Measurements from ENCODE around the gene KCNQ4. TPM values are rescaled to one million over a fixed set of nuclear protein-coding genes. Genes with fewer than 3 reads are reported as not detected.

Gene KCNQ4
- polyA plus RNA-seq, 6 donors from 2014 or later = 0.11 TPM; not detected in 5

GRCh38 chr1:40840526-40841323 is 57.1 kb downstream of the KCNQ4 start:
- Mint-ChIP-seq H3K9me3 (peaks cover 0 to 7% (median 2%) of the 10 kb centered on the region in 7 donors), H3K36me3 (peaks cover 0 to 8% of the 10 kb centered on the region in 2 donors), H3K4me1 (peaks cover 10 to 18% (median 15%) of the 10 kb centered on the region in 3 donors), H3K27ac (no peak overlapping the region), H3K27me3 (peaks cover 8 to 12% (median 8%) of the 10 kb centered on the region in 3 donors), H3K4me3 (no peak overlapping the region)
- DNase-seq (no peak), ATAC-seq (ENCODE audit: low read depth in 2 of 2) (no peak)

GRCh38 chr1:40841602-40842001 is 58.0 kb downstream of the KCNQ4 start:
- H3K36me3 Mint-ChIP-seq = peaks cover 0 to 8% of the 10 kb centered on the region in 2 donors
- peaks cover 8 to 12% (median 8%) of the 10 kb centered on the region in 3 donors for H3K27me3 Mint-ChIP-seq
- DNase-seq = no peak
- ATAC-seq (ENCODE audit: low read depth in 2 of 2) = no peak
- H3K4me3 Mint-ChIP-seq = no peak overlapping the region
- peaks cover 10 to 19% (median 15%) of the 10 kb centered on the region in 3 donors for H3K4me1 Mint-ChIP-seq
- no peak overlapping the region for H3K27ac Mint-ChIP-seq
- H3K9me3 Mint-ChIP-seq = peaks cover 0 to 7% (median 2%) of the 10 kb centered on the region in 7 donors

DNA sequence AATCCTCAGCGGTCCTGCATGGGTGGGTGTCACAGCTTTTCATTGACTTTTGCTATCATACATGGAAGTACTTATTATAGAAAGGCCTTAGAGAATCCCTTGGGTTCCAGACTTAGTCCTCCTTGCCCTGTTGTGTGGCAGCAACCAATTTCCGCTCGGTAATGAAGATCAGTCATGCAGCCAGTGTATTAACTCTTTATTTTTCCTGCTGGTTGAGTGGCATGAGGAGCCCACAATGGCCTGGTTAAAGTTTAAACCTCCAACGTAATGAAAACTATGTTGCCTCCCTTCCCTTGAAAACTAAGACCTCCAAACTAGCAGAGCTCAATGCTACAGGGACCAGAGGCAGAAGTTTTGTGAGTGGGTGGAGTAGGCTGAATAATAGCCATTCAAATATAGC is 58.6 kb downstream of the KCNQ4 start:
- peaks cover 0 to 8% of the 10 kb centered on the region in 2 donors for H3K36me3 Mint-ChIP-seq
- H3K4me1 Mint-ChIP-seq = peaks cover 10 to 19% (median 15%) of the 10 kb centered on the region in 3 donors
- H3K27me3 Mint-ChIP-seq = peaks cover 8 to 12% (median 8%) of the 10 kb centered on the region in 3 donors
- no peak overlapping the region for H3K27ac Mint-ChIP-seq
- no peak overlapping the region for H3K4me3 Mint-ChIP-seq
- ATAC-seq (ENCODE audit: low read depth in 2 of 2) (no peak), DNase-seq (no peak)
- peaks cover 0 to 7% (median 2%) of the 10 kb centered on the region in 7 donors for H3K9me3 Mint-ChIP-seq

- Mint-ChIP-seq H3K4me1 (peaks cover 10 to 19% (median 15%) of the 10 kb centered on the region in 3 donors), H3K27ac (no peak overlapping the region), H3K4me3 (no peak overlapping the region), H3K9me3 (peaks cover 0 to 7% (median 2%) of the 10 kb centered on the region in 7 donors), H3K36me3 (peaks cover 0 to 8% of the 10 kb centered on the region in 2 donors), H3K27me3 (peaks cover 8 to 12% (median 8%) of the 10 kb centered on the region in 3 donors)
- DNase-seq = no peak
- ATAC-seq (ENCODE audit: low read depth in 2 of 2) = no peak
Observed at GRCh38 chr1:40842691-40843090, 59.1 kb downstream of the KCNQ4 start.

DNA sequence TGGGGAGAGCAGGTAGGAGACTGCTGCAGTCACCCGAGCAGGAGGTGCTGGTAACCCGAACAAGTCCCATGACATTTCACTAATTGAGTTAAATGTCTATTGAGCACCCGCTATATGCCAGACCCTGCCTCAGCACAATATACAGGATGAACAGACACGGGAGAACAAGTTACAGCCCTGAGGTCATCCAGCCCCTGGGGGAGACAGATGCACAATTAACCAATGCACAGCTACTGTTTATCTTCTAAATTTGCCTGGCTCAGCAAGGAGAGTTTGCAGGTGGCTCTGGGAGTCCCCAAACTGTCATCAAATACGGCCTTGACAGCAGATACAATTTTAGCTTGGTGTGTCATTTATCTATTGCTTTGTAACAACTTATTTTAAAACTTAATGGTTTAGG is 60.5 kb downstream of the KCNQ4 start:
- peaks cover 0 to 7% (median 2%) of the 10 kb centered on the region in 7 donors for H3K9me3 Mint-ChIP-seq
- H3K27me3 Mint-ChIP-seq = peaks cover 6 to 17% (median 8%) of the 10 kb centered on the region in 3 donors
- peak in 1 of 2 donors; percentile 20 for ATAC-seq (ENCODE audit: low read depth in 2 of 2)
- no peak for DNase-seq
- peaks cover 10 to 16% (median 15%) of the 10 kb centered on the region in 3 donors for H3K4me1 Mint-ChIP-seq
- peak overlapping the region in 1 of 8 donors; percentile 25 for H3K4me3 Mint-ChIP-seq
- peak overlapping the region in 2 of 6 donors; percentile 20 to 52 for H3K27ac Mint-ChIP-seq
- H3K36me3 Mint-ChIP-seq = peaks cover 0 to 8% of the 10 kb centered on the region in 2 donors

GRCh38 chr1:40844887-40845878 is 61.6 kb downstream of the KCNQ4 start:
- H3K27me3 Mint-ChIP-seq = peaks cover 0 to 17% (median 8%) of the 10 kb centered on the region in 3 donors
- H3K27ac Mint-ChIP-seq = peak overlapping the region in 3 of 6 donors; percentile 35 to 85 (median 63)
- H3K9me3 Mint-ChIP-seq = peaks cover 0 to 7% (median 2%) of the 10 kb centered on the region in 7 donors
- peaks cover 14 to 21% (median 19%) of the 10 kb centered on the region in 3 donors for H3K4me1 Mint-ChIP-seq
- peaks cover 0 to 8% of the 10 kb centered on the region in 2 donors for H3K36me3 Mint-ChIP-seq
- no peak for DNase-seq
- peak; percentile 57 to 61 for ATAC-seq (ENCODE audit: low read depth in 2 of 2)
- peak overlapping the region in 7 of 8 donors; percentile 30 to 61 (median 44) for H3K4me3 Mint-ChIP-seq

- DNase-seq (no peak), ATAC-seq (ENCODE audit: low read depth in 2 of 2) (no peak)
- Mint-ChIP-seq H3K9me3 (peaks cover 0 to 7% (median 2%) of the 10 kb centered on the region in 7 donors), H3K36me3 (peaks cover 0 to 8% of the 10 kb centered on the region in 2 donors), H3K27me3 (peaks cover 0 to 15% (median 8%) of the 10 kb centered on the region in 3 donors), H3K4me1 (peaks cover 14 to 23% (median 22%) of the 10 kb centered on the region in 3 donors), H3K27ac (peak overlapping the region in 1 of 6 donors; percentile 35), H3K4me3 (peak overlapping the region in 1 of 8 donors; percentile 30)
Observed at GRCh38 chr1:40845895-40846294, 62.3 kb downstream of the KCNQ4 start.

- ATAC-seq (ENCODE audit: low read depth in 2 of 2) = no peak
- Mint-ChIP-seq H3K4me1 (peaks cover 14 to 23% (median 22%) of the 10 kb centered on the region in 3 donors), H3K27ac (no peak overlapping the region), H3K4me3 (no peak overlapping the region), H3K27me3 (peaks cover 0 to 9% (median 7%) of the 10 kb centered on the region in 3 donors), H3K9me3 (peaks cover 0 to 7% (median 0%) of the 10 kb centered on the region in 7 donors), H3K36me3 (peaks cover 0 to 7% of the 10 kb centered on the region in 2 donors)
- no peak for DNase-seq
Observed at GRCh38 chr1:40847023-40847745, 63.6 kb downstream of the KCNQ4 start.

- Mint-ChIP-seq H3K4me3 (peak overlapping the region in 2 of 8 donors; percentile 27 to 37), H3K4me1 (peaks cover 14 to 23% (median 22%) of the 10 kb centered on the region in 3 donors), H3K36me3 (no peaks in the 10 kb centered on the region), H3K27me3 (peaks cover 0 to 9% (median 0%) of the 10 kb centered on the region in 3 donors), H3K9me3 (no peaks in the 10 kb centered on the region), H3K27ac (no peak overlapping the region)
- DNase-seq = no peak
- no peak for ATAC-seq (ENCODE audit: low read depth in 2 of 2)
Observed at GRCh38 chr1:40848530-40849189, 65.1 kb downstream of the KCNQ4 start.

DNA sequence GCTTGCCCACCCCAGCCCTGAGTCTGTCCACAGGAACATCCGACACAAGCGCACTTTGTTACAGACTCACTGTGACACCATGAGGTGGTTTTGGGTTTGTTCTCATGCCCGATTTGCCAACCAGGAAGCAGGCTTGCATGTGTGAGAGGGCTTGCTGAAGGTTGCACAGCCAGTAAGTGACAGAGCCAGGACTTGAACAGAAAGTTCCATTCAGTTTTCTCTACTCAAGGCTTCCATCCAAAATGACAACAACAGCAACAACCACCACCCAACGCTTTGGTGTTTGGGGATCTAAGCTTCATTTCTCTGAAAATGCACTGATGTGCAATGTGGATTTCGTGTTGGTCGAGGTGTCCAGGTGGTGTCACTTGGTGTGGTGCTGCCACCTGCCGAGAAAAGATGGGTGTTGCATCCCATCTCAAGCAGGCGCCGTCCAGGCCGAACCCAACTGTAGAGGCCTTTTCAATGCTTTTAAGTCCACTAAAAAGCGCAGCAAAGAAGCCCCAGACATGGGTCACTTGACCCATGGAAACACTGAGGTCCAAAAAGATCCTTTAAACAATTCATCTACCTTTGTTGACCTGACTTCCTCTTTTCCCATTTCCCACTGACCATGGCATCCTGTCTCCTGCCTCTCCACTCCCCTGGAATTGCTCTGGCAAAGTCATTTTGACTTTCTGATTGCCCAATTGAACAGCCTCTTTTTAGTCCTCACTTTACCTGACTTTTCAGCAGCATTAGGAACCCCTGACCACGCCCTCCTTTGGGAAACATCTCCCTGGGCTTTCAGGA is 66.4 kb downstream of the KCNQ4 start:
- ATAC-seq (ENCODE audit: low read depth in 2 of 2) (peak; percentile 85 to 89), DNase-seq (peak; percentile 67)
- Mint-ChIP-seq H3K27me3 (peaks cover 0 to 5% (median 0%) of the 10 kb centered on the region in 3 donors), H3K27ac (peak overlapping the region in 2 of 6 donors; percentile 18 to 73), H3K36me3 (no peaks in the 10 kb centered on the region), H3K4me1 (peaks cover 10 to 17% (median 15%) of the 10 kb centered on the region in 3 donors), H3K4me3 (peak overlapping the region in 5 of 8 donors; percentile 9 to 58 (median 35)), H3K9me3 (no peaks in the 10 kb centered on the region)

DNA sequence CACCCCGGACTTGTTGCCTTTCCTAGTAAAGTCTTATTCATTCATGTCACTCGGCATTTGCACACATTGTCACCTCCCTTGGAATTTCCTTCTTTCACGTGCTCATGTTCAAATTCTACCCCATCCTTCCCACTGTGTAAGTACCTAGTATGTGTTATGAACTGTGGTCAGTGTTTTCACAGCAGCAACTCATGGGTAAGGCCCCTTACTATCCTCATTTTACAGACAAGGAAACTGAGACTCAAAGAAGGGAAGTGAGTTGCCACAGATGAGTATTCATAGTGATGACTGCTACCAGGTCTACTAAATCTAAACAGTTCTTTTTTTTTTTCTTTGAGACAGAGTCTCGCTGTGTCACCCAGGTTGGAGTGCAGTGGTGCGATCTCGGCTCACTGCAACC is 68.1 kb downstream of the KCNQ4 start:
- ATAC-seq (ENCODE audit: low read depth in 2 of 2) = no peak
- H3K27ac Mint-ChIP-seq = peak overlapping the region in 1 of 6 donors; percentile 13

More for the DNA sequence above, 68.1 kb downstream of the KCNQ4 start:
- Mint-ChIP-seq H3K9me3 (no peaks in the 10 kb centered on the region), H3K4me1 (peaks cover 4 to 8% (median 8%) of the 10 kb centered on the region in 3 donors), H3K36me3 (no peaks in the 10 kb centered on the region), H3K4me3 (peak overlapping the region in 1 of 8 donors; percentile 65), H3K27me3 (peaks cover 0 to 5% (median 0%) of the 10 kb centered on the region in 3 donors)
- DNase-seq = no peak

Data from naive B cell (primary cell).